MM.1S (cell line): ENCODE results near the gene MAD1L1.

Experiments
- EZH2 ChIP-seq: fragments of 300-600 bp; sonication (generic); optimal IDR thresholded peaks from 2 replicates; pipeline ENCODE3; 2017; ENCODE audit warnings: low read depth, mild to moderate bottlenecking, antibody characterized with exemption, low read length, mixed read lengths
- EZH2phosphoT487 ChIP-seq: fragments of 300-600 bp; sonication (generic); IDR thresholded peaks from 2 replicates; pipeline ENCODE4 v1.6.1; 2018; ENCODE audit warnings: antibody characterized with exemption, low read length
- TF ChIP-seq, protein P1 (sequence below): fragments of 300-600 bp; sonication (generic); IDR thresholded peaks from 2 replicates; pipeline ENCODE4 v1.5.1; 2016; ENCODE audit warnings: antibody characterized with exemption, low read length, mixed read lengths

DNA sequence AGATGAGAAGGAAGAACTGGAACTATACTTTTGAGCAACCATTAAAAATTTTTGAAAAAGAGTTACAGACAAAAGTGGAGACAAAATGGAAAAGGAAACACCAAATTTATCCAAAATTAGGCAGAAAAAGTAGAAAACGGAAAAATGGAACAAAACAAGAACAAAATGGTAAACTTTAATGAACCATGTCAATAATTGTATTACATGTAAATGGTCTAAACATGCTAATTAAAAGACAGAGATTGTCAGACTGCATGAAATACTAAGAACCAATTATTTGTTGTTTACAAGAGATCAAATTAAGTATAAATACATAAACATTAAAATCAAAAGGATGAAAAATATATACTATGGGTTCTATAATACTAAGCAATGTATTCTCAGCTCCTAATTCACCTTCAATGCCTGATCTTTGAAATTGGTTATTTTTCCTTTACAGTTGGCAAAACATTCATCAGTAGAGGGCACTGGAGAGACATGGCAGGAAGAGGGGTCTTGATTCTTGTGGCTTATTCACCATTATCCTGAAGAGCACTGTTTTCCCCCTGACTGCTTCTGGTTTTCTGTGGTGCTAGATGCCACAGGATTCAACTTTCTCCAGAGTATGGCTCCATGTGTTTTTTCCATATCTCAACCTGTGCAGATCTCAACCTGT lies 437.7 kb downstream of the MAD1L1 start:
- TF ChIP-seq, protein P1, sequence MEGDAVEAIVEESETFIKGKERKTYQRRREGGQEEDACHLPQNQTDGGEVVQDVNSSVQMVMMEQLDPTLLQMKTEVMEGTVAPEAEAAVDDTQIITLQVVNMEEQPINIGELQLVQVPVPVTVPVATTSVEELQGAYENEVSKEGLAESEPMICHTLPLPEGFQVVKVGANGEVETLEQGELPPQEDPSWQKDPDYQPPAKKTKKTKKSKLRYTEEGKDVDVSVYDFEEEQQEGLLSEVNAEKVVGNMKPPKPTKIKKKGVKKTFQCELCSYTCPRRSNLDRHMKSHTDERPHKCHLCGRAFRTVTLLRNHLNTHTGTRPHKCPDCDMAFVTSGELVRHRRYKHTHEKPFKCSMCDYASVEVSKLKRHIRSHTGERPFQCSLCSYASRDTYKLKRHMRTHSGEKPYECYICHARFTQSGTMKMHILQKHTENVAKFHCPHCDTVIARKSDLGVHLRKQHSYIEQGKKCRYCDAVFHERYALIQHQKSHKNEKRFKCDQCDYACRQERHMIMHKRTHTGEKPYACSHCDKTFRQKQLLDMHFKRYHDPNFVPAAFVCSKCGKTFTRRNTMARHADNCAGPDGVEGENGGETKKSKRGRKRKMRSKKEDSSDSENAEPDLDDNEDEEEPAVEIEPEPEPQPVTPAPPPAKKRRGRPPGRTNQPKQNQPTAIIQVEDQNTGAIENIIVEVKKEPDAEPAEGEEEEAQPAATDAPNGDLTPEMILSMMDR = peak; percentile 16; the same call in 1 of the 2 replicates
- TF ChIP-seq EZH2phosphoT487 (no peak), EZH2 (no peak)
